Cardiac septum (tissue), 1 donor: ENCODE results near the gene PRDX4. TPM values are rescaled to one million over a fixed set of nuclear protein-coding genes. Genes with fewer than 3 reads are reported as not detected.
"Not testable (repeated sequence)": the region's sequence is repeated elsewhere in the genome, so short reads cannot be mapped to it uniquely, and the experiment has no call there.

ENCODE experiments used
- DNase-seq: peaks from one replicate; pipeline ENCODE4 v3.0.0-alpha.2; 2020; ENCODE audit warnings: low spot score
- intact Hi-C: fragments of 100-400 bp; cut with DNase I; formaldehyde crosslinking; loops from one replicate; pipeline ENCODE4 v1.14.0; 2022
- total RNA-seq: library from RNA; stranded (reverse); fragmentation: NEBNext Ultra II Directional; extraction: Animal tissue kit (Norgen Biotek cat#: 25700); gene quantifications from one replicate; pipeline ENCODE4 v1.2.1, GENCODE V29; 2021
- donor health status: DM: no; HTN: no; CAD: no.

PRDX4 gene
- total RNA-seq, 1 donor from 2014 or later, result 38.5 TPM

DNA sequence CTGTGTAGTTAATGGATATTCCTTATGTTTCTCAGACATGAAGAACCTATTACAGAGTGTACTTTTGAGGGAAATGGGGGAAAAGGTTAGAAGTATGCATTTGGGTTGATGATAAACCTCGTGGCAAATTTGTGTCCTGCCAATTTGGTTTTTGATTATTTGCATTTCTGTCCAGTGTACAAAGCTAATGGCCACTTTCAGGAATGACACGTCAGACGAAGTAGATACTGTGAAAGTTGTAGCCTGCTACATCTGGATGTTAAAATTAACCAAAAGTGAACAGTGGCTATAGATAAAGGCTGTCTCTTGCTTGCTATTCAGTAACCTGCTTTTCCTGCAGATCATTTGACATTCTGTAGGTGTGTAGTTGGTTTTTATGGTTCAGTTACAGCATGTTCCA, 1.0 kb downstream of the PRDX4 start:
- no peak for DNase-seq
- intact Hi-C loops, result loop anchor here (5.0 kb wide), 1 partner anchor 359 kb away; the partner anchor contains the start of gene KLHL15

GRCh38 chrX:23670528-23670927, 3.2 kb downstream of the PRDX4 start:
- DNase-seq, result no peak
- intact Hi-C loops, result no loop called here

DNA sequence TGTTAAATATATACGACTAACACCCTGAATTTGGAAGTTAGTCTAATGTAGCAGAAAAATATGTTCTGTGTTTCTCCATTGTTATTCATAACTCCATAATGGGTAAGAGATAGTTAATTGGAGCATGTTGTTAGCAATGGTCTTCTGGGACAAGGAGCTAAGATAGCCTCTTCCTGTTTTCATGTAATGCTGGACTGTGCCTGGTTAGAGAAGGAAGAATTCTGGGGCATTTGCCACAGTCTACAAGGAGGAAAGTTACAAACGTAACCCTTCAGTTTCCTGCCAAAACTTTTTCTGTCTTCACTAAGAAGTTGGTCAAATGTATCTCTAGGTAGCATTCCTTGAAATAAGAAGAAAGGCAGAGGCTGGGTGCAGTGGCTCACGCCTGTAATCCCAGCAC, 5.8 kb downstream of the PRDX4 start:
- intact Hi-C loops, result no loop called here
- no peak for DNase-seq

DNA sequence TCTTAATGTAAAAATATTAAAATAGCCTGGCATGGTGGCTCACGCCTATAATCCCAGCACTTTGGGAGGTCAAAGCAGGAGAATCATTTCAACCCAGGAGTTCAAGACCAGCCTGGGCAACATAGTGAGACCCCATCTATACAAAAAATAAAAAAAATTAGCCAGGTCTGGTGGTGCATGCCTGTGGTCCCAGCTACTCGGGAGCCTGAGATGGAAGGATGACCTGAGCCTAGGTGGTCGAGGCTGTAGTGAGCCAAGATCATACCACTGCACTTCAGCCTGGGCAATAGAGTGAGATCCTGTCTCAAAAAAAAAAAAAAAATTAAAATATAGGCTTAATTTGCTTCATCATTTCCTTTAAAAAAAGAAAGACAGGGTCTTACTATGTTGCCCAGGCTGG, 9.2 kb downstream of the PRDX4 start:
- not testable (repeated sequence) for DNase-seq

DNA sequence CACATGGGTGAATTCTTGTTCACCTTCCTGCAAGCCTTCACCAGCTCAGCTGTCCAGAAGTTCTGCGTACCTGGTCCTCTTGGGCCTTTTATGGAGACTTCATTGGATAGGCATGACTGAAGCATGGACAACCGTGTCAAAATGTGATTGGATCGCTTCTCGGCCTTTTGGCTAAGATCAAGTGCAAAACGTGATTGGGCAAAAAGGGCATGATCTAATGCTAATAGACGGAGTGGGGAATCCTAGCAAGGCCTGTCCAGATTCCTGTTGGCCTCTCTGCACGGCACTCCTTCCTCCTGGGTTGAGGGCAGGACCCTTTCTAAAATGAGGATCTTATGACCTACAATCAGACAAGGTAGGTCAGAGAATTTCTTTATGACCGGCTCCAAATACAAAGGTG, 24.9 kb downstream of the PRDX4 start:
- DNase-seq, result no peak
- intact Hi-C loops, result loop anchor here (5.0 to 10.0 kb wide), 2 partner anchors 195 to 553 kb away; no protein-coding TSS in a partner anchor

More for the DNA sequence above, 9.2 kb downstream of the PRDX4 start:
- intact Hi-C loops, result not testable (repeated sequence)

- DNase-seq, result no peak
- intact Hi-C loops, result loop anchor here (2.0 to 10.0 kb wide), 3 partner anchors 193 to 550 kb away; no protein-coding TSS in a partner anchor
Observed at GRCh38 chrX:23694606-23695005, 27.3 kb downstream of the PRDX4 start.

DNA sequence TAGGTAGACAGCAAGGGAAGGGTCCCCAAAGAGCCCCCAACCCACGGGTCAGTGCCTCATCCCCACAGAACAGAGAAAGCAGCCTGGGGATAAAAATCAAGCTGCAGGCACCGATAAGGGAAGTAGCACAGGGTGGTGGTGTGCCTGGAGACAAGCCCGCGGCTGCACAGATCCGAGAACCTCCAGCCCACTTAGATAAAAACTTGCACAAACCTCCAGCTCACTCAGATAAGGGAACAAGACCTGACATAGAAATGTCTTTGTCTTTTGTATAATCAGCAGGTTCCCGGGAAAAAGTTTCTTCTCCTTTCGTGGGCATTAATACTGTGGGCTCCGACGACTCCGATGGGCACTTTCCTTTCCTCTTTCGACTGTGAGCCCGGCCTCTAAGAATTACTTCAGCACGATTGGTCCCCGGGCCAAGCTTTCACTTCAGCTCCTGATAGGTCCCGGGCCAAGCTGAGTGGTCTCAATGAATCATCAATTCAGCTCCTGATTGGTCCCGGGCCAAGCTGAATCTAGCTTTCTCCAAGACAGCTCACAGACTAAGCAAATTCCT, 32.4 kb downstream of the PRDX4 start:
- no peak for DNase-seq

GRCh38 chrX:23704673-23705206, 37.4 kb downstream of the PRDX4 start:
- intact Hi-C loops, result no loop called here
- no peak for DNase-seq

More for the DNA sequence above, 32.4 kb downstream of the PRDX4 start:
- intact Hi-C loops, result loop anchor here (10.0 kb wide), 1 partner anchor 545 kb away; no protein-coding TSS in a partner anchor

DNA sequence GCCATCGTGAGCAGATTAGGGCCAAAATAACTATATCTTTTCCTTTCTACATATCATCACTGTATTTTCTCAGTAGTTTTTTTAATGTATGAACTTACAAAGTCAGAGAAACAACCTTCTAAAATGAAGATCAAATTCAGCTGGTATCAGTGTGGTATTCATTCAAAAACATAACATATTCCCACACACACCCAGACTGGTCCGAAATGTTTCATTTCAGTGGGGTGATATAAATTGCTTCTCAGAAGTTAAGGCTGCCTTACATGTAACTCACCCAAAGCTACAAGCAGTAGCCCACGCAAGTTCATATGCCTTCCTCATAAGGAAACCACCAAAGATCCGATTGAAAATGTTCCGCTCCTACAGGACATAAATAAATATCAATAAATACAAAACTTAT, 37.9 kb downstream of the PRDX4 start:
- DNase-seq, result no peak
- intact Hi-C loops, result no loop called here

DNA sequence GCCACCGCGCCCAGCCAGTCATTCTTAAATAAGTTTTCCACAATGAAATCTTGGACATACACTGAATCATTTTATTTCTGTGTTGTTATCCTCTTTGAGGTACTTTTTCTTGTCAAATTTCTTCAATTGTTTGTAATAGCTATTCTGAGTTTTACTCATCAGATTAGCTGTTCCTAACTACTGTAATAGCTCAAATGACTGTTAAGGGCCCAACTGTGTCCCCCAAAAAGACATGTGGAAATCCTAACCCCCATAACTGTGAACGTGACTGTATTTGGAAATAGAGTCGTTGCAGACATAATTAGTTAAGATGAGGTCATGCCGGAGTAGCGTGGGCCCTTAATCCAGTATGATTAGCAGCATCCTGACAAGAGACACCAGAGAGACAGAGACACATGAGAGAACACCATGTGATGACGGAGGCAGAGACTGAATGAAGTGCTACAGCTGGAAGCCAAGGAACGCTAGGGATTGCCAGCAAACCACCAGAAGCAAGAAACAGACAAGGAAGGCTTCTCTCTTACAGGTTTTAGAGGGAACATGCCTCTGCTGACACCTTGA, 52.9 kb downstream of the PRDX4 start:
- intact Hi-C loops, result no loop called here
- DNase-seq, result no peak

- intact Hi-C loops, result no loop called here
- DNase-seq, result no peak
Observed at GRCh38 chrX:23726191-23726590, 58.9 kb downstream of the PRDX4 start.

- intact Hi-C loops, result no loop called here
- DNase-seq, result no peak
Observed at GRCh38 chrX:23727206-23727605, 59.9 kb downstream of the PRDX4 start.

DNA sequence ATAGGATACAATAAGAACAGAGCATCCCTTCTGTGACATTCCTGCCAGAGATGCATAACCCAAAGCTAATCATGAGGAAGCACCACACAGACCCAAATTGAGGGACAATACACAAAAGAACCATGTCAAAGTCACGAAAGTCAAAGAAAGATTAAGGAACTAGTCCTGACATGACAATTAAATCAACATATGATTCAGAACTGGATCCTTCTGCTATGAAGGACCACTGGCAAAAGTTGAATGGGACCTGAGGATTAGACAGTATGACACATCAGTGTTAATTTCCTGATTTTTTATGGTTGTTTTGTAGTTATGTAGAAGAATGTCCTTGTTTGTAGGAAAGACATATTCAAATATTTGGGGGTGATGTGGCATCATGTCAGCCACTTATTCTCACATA, 61.9 kb downstream of the PRDX4 start:
- intact Hi-C loops, result no loop called here
- no peak for DNase-seq

DNA sequence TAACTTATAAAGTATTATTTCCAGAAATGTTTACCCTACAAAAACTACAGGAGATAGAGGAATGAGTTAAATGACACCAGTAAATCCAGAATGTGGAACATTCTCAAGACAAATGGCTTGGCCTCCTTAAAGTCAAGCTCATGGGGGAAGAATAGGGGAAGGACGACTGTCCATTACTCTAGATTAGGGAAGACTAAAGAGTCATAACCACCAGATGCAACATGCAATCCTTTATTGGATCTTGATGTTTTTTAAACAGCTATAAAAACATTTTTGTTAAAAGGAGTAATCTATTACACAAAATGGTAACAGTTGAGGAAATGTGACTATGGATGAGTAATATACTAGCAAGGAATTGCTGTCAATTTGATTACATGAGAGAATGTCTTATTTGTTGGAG, 64.7 kb downstream of the PRDX4 start:
- DNase-seq, result no peak
- intact Hi-C loops, result no loop called here

- no peak for DNase-seq
- intact Hi-C loops, result no loop called here
Observed at GRCh38 chrX:23732704-23733103, 65.4 kb downstream of the PRDX4 start.

Other genes starting within 250 kb of the PRDX4 start
- 72.6 TPM for gene ACOT9, start 75.8 kb downstream of the PRDX4 start, total RNA-seq
- gene SAT1, start 115.7 kb downstream of the PRDX4 start, total RNA-seq, result 156 TPM
- gene APOO, start 240.4 kb downstream of the PRDX4 start, total RNA-seq, result 76.4 TPM
- not detected for gene CXorf58, start 240.5 kb downstream of the PRDX4 start, total RNA-seq